ENCODE data around the gene SRGAP1. TPM values are rescaled to one million over a fixed set of nuclear protein-coding genes. Genes with fewer than 3 reads are reported as not detected.

The SRGAP1 gene
- total RNA-seq, 8 experiments from 2014 or later, result 2.2 to 11.4 (median 8.3) TPM

DNA sequence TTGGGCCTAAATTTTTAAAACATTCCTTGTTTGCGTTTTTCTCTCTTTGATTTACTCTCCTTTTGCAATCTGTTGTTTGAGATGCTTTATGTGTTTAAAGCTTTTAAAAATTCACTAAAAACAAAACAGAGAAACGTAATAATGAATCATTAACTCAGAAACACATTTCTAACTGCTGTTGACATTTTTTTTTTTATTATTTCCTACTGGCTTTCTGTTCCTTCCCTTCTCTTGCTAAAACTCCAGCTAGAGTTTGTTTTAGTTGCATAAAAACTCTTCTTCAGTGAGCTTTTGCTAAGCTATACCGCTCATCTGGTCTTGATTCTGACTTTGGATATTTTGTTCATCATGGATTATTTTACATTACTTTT lies 29.0 kb upstream of the SRGAP1 start:
- Histone ChIP-seq H3K4me3 (no peak overlapping the region), H3K4me1 (replicated peaks in 1 of 2) (no peaks in the 10 kb centered on the region), H3K27ac (no peak overlapping the region)
- in situ Hi-C loops (cut with MboI; ENCODE audit: low pct_unique_long_range_greater_than_20kb in 2 of 9, low sequenced_read_pairs in 9 of 9, unreplicated experiment in 9 of 9), result loop anchor here in 2 of 9 experiments (25.0 kb wide), 1 partner anchor 403 kb away; no protein-coding TSS in a partner anchor
- ATAC-seq (replicated peaks in 6 of 8), result no peak
- WGBS, 10 experiments, result 73 to 94% (median 88%) methylated on average over 2 to 3 of the region's 3 CpGs; no CpG with 5 or more reads in 1 of the 10 experiments

GRCh38 chr12:63816031-63816430 lies 28.5 kb upstream of the SRGAP1 start:
- no peak for ATAC-seq (replicated peaks in 6 of 8)
- Histone ChIP-seq H3K4me1 (replicated peaks in 1 of 2) (no peaks in the 10 kb centered on the region), H3K4me3 (no peak overlapping the region), H3K27ac (no peak overlapping the region)
- WGBS, 10 experiments, result 60 to 95% (median 90%) methylated on average over 1 to 5 of the region's 6 CpGs; no CpG with 5 or more reads in 5 of the 10 experiments
- in situ Hi-C loops (cut with MboI; ENCODE audit: low pct_unique_long_range_greater_than_20kb in 2 of 9, low sequenced_read_pairs in 9 of 9, unreplicated experiment in 9 of 9), result loop anchor here in 2 of 9 experiments (25.0 kb wide), 1 partner anchor 404 kb away; no protein-coding TSS in a partner anchor

DNA sequence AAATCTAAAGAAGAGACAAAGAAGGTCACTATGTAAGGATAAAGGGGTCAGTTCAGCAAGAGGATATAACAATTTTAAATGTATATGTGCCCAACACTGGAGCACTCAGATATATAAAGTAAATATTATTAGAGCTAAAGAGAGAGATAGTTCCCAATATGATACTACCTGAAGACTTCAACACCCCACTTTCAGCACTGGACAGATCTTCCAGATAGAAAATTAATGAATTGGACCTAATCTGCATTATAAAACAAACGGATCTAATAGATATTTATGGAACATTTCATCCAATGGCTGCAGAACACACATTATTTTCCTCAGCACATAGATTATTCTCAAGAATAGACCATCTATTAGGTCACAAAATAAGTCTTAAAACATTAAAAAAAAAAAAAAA lies 24.1 kb upstream of the SRGAP1 start:
- no peak overlapping the region for H3K4me3 ChIP-seq
- in situ Hi-C loops (cut with MboI; ENCODE audit: low pct_unique_long_range_greater_than_20kb in 2 of 9, low sequenced_read_pairs in 9 of 9, unreplicated experiment in 9 of 9), result loop anchor here in 2 of 9 experiments (25.0 kb wide), 1 partner anchor 408 kb away; no protein-coding TSS in a partner anchor
- H3K4me1 ChIP-seq (replicated peaks in 1 of 2), result no peaks in the 10 kb centered on the region
- no peak overlapping the region for H3K27ac ChIP-seq
- WGBS, 10 experiments, result 55 to 89% (median 77%) methylated on average over 1 of the region's 1 CpG; no CpG with 5 or more reads in 4 of the 10 experiments
- ATAC-seq (replicated peaks in 6 of 8), result no peak

DNA sequence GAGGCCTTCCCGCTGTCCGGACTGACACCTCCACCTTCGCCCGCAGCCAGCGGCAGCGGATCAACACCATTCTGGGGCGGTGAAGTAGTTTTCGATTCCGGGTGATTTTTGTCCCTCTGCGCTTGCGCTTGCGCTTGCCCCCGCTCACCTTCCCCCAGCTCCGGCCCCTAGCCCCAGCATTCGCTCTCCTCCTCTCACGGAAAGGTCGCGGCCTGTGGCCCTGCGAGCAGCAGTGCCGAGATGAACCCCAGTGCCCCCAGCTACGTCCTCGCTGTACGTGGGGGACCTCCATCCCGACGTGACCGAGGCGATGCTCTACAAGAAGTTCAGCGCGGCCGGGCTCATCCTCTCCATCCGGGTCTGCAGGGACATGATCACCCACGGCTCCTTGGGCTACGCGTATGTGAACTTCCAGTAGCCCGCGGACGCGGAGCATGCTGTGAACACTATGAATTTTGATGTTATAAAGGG lies 22.7 kb upstream of the SRGAP1 start:
- Histone ChIP-seq H3K4me1 (replicated peaks in 1 of 2) (no peaks in the 10 kb centered on the region), H3K27ac (no peak overlapping the region), H3K4me3 (no peak overlapping the region)
- 0 to 96% (median 82%) methylated on average over 3 to 12 of the region's 38 CpGs; no CpG with 5 or more reads in 5 of the 10 experiments for WGBS, 10 experiments
- peak in 3 of 8 experiments; percentile 83 to 89 (median 83) for ATAC-seq (replicated peaks in 6 of 8)
- in situ Hi-C loops (cut with MboI; ENCODE audit: low pct_unique_long_range_greater_than_20kb in 2 of 9, low sequenced_read_pairs in 9 of 9, unreplicated experiment in 9 of 9), result loop anchor here in 2 of 9 experiments (25.0 kb wide), 1 partner anchor 410 kb away; no protein-coding TSS in a partner anchor

GRCh38 chr12:63822352-63822751 lies 22.1 kb upstream of the SRGAP1 start:
- 41 to 96% (median 84%) methylated on average over 2 to 6 of the region's 6 CpGs for WGBS, 10 experiments
- peak in 1 of 8 experiments; percentile 29 for ATAC-seq (replicated peaks in 6 of 8)
- Histone ChIP-seq H3K4me1 (replicated peaks in 1 of 2) (no peaks in the 10 kb centered on the region), H3K27ac (no peak overlapping the region), H3K4me3 (no peak overlapping the region)
- in situ Hi-C loops (cut with MboI; ENCODE audit: low pct_unique_long_range_greater_than_20kb in 2 of 9, low sequenced_read_pairs in 9 of 9, unreplicated experiment in 9 of 9), result loop anchor here in 2 of 9 experiments (25.0 kb wide), 1 partner anchor 410 kb away; no protein-coding TSS in a partner anchor

- Histone ChIP-seq H3K27ac (no peak overlapping the region), H3K4me3 (no peak overlapping the region), H3K4me1 (replicated peaks in 1 of 2) (no peaks in the 10 kb centered on the region)
- WGBS, 10 experiments, result 79 to 100% (median 91%) methylated on average over 1 to 6 of the region's 6 CpGs; no CpG with 5 or more reads in 2 of the 10 experiments
- no peak for ATAC-seq (replicated peaks in 6 of 8)
- in situ Hi-C loops (cut with MboI; ENCODE audit: low pct_unique_long_range_greater_than_20kb in 2 of 9, low sequenced_read_pairs in 9 of 9, unreplicated experiment in 9 of 9), result loop anchor here in 2 of 9 experiments (25.0 kb wide), 1 partner anchor 411 kb away; no protein-coding TSS in a partner anchor
These were observed 21.5 kb upstream of the SRGAP1 start for GRCh38 chr12:63823040-63823439.

- Histone ChIP-seq H3K27ac (no peak overlapping the region), H3K4me1 (replicated peaks in 1 of 2) (no peaks in the 10 kb centered on the region), H3K4me3 (no peak overlapping the region)
- WGBS, 10 experiments, result 0 to 80% (median 17%) methylated on average over 1 to 4 of the region's 4 CpGs; no CpG with 5 or more reads in 1 of the 10 experiments
- in situ Hi-C loops (cut with MboI; ENCODE audit: low pct_unique_long_range_greater_than_20kb in 2 of 9, low sequenced_read_pairs in 9 of 9, unreplicated experiment in 9 of 9), result loop anchor here in 8 of 9 experiments (25.0 kb wide), 3 partner anchors 411 to 561 kb away; partner anchors contain the start of gene C12orf56 (in 3 of the 8)
- peak in 4 of 8 experiments; percentile 19 to 68 (median 40) for ATAC-seq (replicated peaks in 6 of 8)
These were observed 18.4 kb upstream of the SRGAP1 start for GRCh38 chr12:63826006-63826585.

- peak in 3 of 8 experiments; percentile 65 to 95 (median 93) for ATAC-seq (replicated peaks in 6 of 8)
- no peak overlapping the region for H3K27ac ChIP-seq
- in situ Hi-C loops (cut with MboI; ENCODE audit: low pct_unique_long_range_greater_than_20kb in 2 of 9, low sequenced_read_pairs in 9 of 9, unreplicated experiment in 9 of 9), result loop anchor here in 8 of 9 experiments (25.0 kb wide), 3 partner anchors 408 to 558 kb away; partner anchors contain the start of gene C12orf56 (in 3 of the 8)
- H3K4me1 ChIP-seq (replicated peaks in 1 of 2), result no peaks in the 10 kb centered on the region
- WGBS, 10 experiments, result 41 to 100% (median 83%) methylated on average over 1 to 2 of the region's 2 CpGs; no CpG with 5 or more reads in 3 of the 10 experiments
- no peak overlapping the region for H3K4me3 ChIP-seq
These were observed 15.6 kb upstream of the SRGAP1 start for GRCh38 chr12:63828867-63829266.

DNA sequence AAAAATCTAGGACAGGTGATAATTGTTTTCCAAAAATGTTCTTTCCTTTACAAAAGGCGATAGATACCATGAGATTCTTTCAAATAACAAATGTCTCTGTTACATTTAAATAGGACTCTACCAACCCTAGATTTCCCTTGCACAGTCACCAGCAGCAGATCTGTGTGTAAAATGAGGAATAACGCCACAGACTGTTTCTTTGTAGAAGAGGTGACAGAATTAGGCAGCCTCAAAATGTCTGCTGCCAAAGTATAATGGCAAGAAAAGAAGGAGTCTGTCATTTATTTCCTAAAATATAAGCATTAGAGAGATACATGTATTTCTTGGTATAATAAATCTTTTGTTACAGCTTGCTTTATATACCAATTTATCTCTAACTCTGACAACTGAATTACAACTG lies 8.5 kb upstream of the SRGAP1 start:
- no peak for ATAC-seq (replicated peaks in 6 of 8)
- in situ Hi-C loops (cut with MboI; ENCODE audit: low pct_unique_long_range_greater_than_20kb in 2 of 9, low sequenced_read_pairs in 9 of 9, unreplicated experiment in 9 of 9), result loop anchor here (10.0 to 25.0 kb wide), 4 partner anchors 401 to 551 kb away; partner anchors contain the start of gene C12orf56 (in 3 of the 9)

GRCh38 chr12:63836936-63837335 lies 7.6 kb upstream of the SRGAP1 start:
- Histone ChIP-seq H3K4me1 (replicated peaks in 1 of 2) (no peaks in the 10 kb centered on the region), H3K27ac (no peak overlapping the region), H3K4me3 (no peak overlapping the region)
- ATAC-seq (replicated peaks in 6 of 8), result no peak
- in situ Hi-C loops (cut with MboI; ENCODE audit: low pct_unique_long_range_greater_than_20kb in 2 of 9, low sequenced_read_pairs in 9 of 9, unreplicated experiment in 9 of 9), result loop anchor here (10.0 to 25.0 kb wide), 4 partner anchors 400 to 550 kb away; partner anchors contain the start of gene C12orf56 (in 3 of the 9)
- WGBS, 10 experiments, result 56 to 93% (median 80%) methylated on average over 2 to 3 of the region's 3 CpGs; no CpG with 5 or more reads in 1 of the 10 experiments

More for the DNA sequence above, 8.5 kb upstream of the SRGAP1 start:
- H3K4me3 ChIP-seq, result no peak overlapping the region
- no peaks in the 10 kb centered on the region for H3K4me1 ChIP-seq (replicated peaks in 1 of 2)
- WGBS, 10 experiments, result 40 to 95% (median 81%) methylated on average over 1 to 2 of the region's 2 CpGs
- H3K27ac ChIP-seq, result no peak overlapping the region

DNA sequence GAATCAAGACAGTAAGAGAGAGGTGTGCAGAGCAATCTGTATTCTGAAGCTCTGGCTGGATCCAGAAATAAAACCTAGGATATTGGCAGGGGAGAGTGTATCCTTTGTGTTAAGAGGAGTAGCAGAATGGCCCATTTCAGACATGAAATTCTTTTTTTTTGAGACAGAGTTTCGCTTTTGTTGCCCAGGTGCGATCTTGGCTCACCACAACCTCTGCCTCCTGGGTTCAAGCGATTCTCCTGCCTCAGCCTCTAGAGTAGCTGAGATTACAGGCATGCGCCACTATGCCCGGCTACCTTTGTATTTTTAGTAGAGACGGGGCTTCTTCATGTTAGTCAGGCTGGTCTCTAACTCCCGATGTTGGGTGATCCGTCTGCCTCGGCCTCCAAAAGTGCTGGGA lies 6.1 kb upstream of the SRGAP1 start:
- H3K27ac ChIP-seq, result no peak overlapping the region
- 69 to 100% (median 86%) methylated on average over 1 to 5 of the region's 9 CpGs; no CpG with 5 or more reads in 3 of the 10 experiments for WGBS, 10 experiments
- no peak for ATAC-seq (replicated peaks in 6 of 8)
- no peaks in the 10 kb centered on the region for H3K4me1 ChIP-seq (replicated peaks in 1 of 2)
- no peak overlapping the region for H3K4me3 ChIP-seq
- in situ Hi-C loops (cut with MboI; ENCODE audit: low pct_unique_long_range_greater_than_20kb in 2 of 9, low sequenced_read_pairs in 9 of 9, unreplicated experiment in 9 of 9), result loop anchor here (10.0 to 25.0 kb wide), 4 partner anchors 399 to 549 kb away; partner anchors contain the start of gene C12orf56 (in 3 of the 9)

DNA sequence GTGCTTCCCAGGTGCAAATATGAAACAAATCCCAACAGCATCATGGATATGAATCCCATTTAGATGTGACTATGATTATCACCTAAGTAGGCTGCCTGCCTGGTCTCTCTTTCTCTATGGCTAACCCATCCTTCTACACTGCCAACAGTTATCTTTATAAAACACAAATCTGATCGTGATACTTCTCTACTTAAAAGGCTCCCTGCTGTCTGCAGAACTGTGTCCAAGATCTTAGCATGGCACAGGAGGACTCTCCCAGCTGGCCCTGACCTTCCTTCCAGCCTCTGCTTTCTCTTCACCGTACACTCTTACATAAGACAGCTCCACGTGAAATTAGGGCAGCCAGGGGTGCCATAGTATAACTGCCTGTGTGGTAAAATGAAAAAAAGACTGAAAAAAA lies 3.5 kb upstream of the SRGAP1 start:
- in situ Hi-C loops (cut with MboI; ENCODE audit: low pct_unique_long_range_greater_than_20kb in 2 of 9, low sequenced_read_pairs in 9 of 9, unreplicated experiment in 9 of 9), result loop anchor here in 8 of 9 experiments (10.0 to 25.0 kb wide), 5 partner anchors 334 to 546 kb away; partner anchors contain the start of gene C12orf56 (in 3 of the 8)
- 20 to 93% (median 55%) methylated on average over 1 to 3 of the region's 3 CpGs for WGBS, 10 experiments
- Histone ChIP-seq H3K4me3 (no peak overlapping the region), H3K4me1 (replicated peaks in 1 of 2) (no peaks in the 10 kb centered on the region), H3K27ac (no peak overlapping the region)
- ATAC-seq (replicated peaks in 6 of 8), result no peak

DNA sequence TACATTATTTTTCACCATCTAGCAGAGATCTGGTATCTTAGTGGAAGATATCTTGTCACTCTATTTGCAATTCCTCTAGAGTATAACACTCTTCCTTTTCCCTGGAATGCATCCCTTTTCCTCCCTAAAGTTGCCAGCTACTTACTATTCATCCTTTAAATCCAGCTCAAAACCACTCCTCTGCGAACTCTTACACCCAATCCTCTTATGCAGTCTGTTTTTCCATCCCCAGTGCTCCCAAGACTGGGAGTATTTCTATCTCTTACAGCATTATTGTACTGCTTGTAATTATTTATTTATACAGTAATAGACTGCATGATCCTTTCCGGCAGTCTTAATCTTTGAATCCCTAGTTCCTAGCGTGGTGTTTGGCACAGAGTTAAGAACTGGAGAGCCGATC lies 2.9 kb upstream of the SRGAP1 start:
- peaks cover 0 to 5% of the 10 kb centered on the region in 2 donors for H3K4me1 ChIP-seq (replicated peaks in 1 of 2)
- in situ Hi-C loops (cut with MboI; ENCODE audit: low pct_unique_long_range_greater_than_20kb in 2 of 9, low sequenced_read_pairs in 9 of 9, unreplicated experiment in 9 of 9), result loop anchor here in 8 of 9 experiments (10.0 to 25.0 kb wide), 5 partner anchors 333 to 546 kb away; partner anchors contain the start of gene C12orf56 (in 3 of the 8)
- no peak overlapping the region for H3K27ac ChIP-seq
- WGBS, 10 experiments, result 0 to 100% (median 91%) methylated on average over 1 to 4 of the region's 4 CpGs
- ATAC-seq (replicated peaks in 6 of 8), result no peak
- H3K4me3 ChIP-seq, result no peak overlapping the region
